Fibroblast of pulmonary artery (primary cell): ENCODE data around the gene CUEDC1.

ENCODE experiments used
- DNase-seq: peaks from one replicate; pipeline ENCODE4 v3.0.0-alpha.2; 2010; ENCODE audit warnings: low read depth
- H3K4me3 ChIP-seq: replicated peaks from 2 replicates; pipeline ENCODE4 v1.5.1; 2011; ENCODE audit warnings: low read depth, mild to moderate bottlenecking, control low read depth, low read length, moderate library complexity
- TF ChIP-seq, protein P1 (sequence below): IDR thresholded peaks from 2 replicates; pipeline ENCODE4 v1.5.1; 2011; ENCODE audit warnings: mild to moderate bottlenecking, control low read depth, low read length, inconsistent platforms; ENCODE audit errors: missing control alignments

The CUEDC1 gene

DNA sequence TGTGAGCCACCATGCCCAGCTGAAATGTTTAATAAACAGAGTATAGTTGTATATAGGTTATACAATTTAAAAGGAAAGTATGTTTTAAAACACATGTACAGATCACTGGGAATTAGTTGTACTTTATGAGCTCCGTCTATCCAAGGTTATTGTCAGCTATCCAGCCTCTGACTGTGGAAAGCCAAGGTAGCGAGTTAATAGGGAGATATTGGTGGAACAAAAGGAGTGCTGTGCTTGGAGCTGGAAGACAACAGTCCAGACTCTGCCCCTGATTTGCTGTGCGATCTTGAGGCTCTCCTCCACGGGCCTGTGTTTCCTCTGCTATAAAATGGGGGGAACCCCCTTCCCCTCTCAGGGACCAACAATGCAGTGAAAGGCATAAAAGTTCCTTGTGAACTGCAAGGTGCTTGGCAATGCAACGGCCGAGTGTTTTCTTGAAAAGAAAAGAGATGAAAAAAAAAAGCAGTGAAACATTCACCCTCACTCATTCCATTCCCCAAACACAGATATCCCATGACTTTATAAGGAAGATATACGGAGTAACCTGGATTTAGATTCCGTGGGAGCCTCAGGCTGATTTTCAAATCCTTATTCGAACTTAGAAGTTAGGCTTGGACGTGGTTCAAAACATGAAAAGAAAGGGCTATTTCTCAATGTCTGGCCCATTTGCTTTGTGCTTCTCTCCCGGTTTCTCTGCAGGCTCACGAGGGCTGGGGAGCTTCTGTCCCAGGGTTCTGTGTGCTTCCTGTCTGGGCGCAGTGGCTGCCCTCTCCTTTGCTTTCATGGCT is 34.1 kb downstream of the CUEDC1 start:
- DNase-seq, result peak; percentile 77
- no peak overlapping the region for H3K4me3 ChIP-seq
- TF ChIP-seq, protein P1, sequence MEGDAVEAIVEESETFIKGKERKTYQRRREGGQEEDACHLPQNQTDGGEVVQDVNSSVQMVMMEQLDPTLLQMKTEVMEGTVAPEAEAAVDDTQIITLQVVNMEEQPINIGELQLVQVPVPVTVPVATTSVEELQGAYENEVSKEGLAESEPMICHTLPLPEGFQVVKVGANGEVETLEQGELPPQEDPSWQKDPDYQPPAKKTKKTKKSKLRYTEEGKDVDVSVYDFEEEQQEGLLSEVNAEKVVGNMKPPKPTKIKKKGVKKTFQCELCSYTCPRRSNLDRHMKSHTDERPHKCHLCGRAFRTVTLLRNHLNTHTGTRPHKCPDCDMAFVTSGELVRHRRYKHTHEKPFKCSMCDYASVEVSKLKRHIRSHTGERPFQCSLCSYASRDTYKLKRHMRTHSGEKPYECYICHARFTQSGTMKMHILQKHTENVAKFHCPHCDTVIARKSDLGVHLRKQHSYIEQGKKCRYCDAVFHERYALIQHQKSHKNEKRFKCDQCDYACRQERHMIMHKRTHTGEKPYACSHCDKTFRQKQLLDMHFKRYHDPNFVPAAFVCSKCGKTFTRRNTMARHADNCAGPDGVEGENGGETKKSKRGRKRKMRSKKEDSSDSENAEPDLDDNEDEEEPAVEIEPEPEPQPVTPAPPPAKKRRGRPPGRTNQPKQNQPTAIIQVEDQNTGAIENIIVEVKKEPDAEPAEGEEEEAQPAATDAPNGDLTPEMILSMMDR, result no peak

DNA sequence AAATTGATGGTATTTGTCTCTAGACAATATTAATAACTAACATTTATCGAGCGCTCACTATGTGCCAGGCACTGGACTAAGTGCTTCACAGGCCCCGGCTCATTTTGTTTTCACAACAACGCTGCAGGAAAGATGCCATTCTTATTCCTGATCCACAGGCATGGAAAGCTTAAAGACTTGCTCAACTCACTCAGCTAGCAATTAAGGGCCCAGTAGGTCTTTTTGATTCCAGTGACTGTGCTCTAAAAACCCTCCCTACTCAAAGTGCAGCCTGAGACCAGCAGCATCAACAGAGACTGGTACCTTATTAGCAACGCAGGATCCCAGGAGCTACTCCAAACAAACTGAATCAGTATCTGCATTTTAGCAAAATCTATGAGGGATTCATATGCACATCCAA is 35.3 kb downstream of the CUEDC1 start:
- DNase-seq, result no peak
- no peak overlapping the region for H3K4me3 ChIP-seq
- TF ChIP-seq, protein P1, result no peak

DNA sequence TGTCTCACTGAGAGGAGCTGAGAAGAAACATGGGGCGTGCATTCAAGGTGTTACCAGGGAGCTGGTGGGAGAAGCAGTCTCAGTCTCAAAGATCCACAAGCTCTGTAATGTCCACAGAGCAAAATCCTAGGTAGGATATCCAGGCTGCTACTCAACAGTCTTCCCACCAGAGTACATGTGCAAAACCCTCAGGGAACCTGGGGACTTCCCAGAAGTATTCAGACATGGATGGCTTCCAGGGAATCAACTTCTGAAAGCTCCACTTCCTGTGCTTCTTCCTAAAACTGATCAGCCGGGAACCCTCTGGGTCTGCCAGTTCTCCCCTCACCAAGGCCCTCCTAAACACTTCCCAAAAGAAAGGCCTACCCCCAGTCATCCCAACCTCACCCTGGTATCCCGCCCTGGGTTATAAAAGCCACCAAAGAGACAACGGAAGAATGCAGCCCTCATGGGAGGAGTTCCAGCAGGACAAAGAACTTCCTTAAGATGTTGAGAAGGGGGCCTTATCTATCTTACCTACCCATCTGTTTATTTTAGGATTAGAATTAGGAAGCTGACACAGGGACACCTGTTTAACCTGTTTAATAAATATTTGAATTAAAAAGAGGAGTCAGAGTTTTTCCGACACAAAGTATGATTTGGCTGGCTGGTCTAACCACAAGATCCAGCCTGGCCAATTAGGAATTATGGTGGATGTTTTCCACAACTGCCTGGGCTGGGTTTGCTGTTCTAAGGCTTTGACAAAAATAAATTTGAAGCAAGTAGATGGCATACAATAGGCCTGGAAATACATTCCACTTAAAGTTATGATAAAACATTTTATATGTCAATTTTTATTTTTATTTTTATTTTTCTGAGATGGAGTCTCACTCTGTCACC is 37.0 kb downstream of the CUEDC1 start:
- no peak overlapping the region for H3K4me3 ChIP-seq
- TF ChIP-seq, protein P1, result no peak
- DNase-seq, result peak; percentile 51

DNA sequence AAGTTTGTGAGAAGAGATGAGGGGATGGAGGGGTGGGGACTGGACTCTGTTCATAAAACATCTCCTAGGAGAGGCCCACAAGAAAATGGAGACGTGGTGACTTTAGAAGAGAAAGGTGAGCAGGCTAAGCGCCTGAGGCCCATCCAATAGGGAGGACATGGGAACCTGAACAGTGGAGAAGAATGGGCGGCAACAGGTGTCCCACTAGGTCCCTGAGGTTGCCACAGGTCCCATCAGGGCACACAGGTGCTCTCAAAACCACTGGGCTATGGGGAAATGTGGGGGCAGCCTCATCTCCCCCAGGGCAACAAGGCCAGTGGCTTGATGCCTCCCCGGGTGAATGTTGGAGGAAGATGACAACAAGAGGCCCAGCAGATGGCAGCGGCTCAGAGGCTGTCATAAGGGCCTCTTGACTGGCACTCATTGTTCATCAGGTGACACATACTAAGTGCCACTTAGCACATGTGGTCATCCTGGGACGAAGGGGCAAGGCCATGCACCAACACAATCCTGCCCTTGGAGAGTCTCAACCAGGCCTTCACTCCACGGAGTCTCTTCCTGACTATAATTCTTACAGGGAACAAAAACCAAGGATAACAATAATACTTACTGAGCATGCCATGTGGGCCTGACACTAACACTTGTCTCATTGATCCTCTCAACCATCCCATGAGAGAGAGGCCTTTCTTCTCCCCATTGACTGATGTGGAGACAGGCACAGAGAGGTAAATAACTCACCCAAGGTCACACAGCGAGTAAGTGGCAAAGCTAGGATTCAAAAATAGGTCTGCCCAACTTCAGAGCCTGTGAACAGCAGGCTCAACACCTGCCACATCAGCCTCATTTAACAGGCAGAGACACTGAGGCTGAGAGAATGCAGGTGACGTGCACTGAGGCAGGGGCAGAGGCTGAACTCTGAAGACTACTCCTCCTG is 38.0 kb downstream of the CUEDC1 start:
- TF ChIP-seq, protein P1, result no peak
- DNase-seq, result no peak

DNA sequence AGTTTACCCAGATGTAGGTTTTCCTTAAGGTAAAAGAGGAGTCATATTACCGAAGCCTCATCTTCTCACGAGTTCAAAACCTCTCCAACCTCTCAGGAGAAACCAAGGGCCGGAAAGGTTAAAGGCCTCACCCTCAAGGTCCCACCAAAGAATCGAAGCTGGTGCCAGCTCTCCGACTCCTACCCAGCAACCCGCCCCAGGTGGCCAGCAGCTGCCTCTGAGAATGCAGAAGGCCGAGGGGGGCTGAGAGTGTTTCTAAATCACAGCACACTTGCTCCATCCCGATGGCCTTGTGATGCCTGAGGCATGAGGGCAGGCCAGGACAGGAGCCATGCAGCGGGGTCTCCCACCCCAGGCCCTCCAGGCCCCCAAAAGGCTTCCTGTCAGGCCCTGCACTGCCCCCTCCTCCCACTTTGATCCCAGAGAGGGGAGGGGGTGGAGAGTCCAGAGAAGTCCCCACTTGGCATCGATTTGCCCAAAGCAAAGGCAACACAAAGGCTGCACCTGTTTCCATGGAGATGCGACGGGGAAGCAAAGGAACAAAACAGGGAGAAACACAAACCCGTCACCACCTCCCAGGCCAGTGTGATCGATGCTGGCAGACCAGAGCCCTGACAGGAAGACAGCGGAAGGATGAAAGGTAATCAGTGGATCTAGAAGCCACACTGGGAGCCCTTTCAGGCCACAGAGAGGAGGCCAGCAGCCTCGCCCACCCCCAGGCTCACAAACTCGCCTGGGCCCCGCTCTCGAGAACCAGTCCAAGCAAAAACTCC is 39.0 kb downstream of the CUEDC1 start:
- TF ChIP-seq, protein P1, result no peak
- DNase-seq, result no peak
- no peak overlapping the region for H3K4me3 ChIP-seq

More for the DNA sequence above, 38.0 kb downstream of the CUEDC1 start:
- H3K4me3 ChIP-seq, result no peak overlapping the region

DNA sequence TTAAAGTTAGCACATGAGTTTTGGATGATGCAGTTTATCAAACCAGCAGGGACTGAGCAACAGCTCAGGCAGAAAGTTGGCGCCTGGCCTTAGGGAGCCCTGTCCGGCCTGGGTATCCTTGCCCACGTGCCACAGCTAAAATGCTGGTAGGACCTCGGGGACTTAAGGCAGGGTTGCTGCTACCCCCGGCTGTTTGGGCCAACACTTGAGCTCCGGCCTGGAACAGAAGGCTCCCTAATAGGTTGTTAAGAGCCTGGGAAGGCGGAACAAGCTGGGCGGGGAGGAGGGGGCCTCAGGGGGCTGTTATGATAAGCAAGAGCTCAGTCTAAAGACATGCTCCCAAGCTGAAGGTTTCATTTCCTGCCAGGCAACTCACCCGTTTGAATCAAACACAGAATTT is 39.7 kb downstream of the CUEDC1 start:
- no peak for DNase-seq
- TF ChIP-seq, protein P1, result no peak
- no peak overlapping the region for H3K4me3 ChIP-seq
